Duodenal mucosa (tissue), 2 donors: Measurements from ENCODE around the gene DHRS11.
A peak's percentile ranks its signal among the peaks of the same experiment; 100 is the strongest.

Experiments
- H3K27ac ChIP-seq: one replicate; pipeline ENCODE4 v1.7.0; 2013; ENCODE audit warnings: low read depth, low read length
- H3K27me3 ChIP-seq, 2 donors: one replicate each; pipeline ENCODE4 v1.7.0; 2013; ENCODE audit warnings: low read length in 2 of 2, control low read depth in 1 of 2; ENCODE audit not compliant: insufficient read depth in 2 of 2, control insufficient read depth in 1 of 2
- H3K36me3 ChIP-seq, 2 donors: one replicate each; pipeline ENCODE4 v1.7.0; 2013; ENCODE audit warnings: low read length in 2 of 2, control low read depth in 1 of 2; ENCODE audit not compliant: insufficient read depth in 2 of 2, control insufficient read depth in 1 of 2
- H3K4me1 ChIP-seq, 2 donors: one replicate each; pipeline ENCODE4 v1.7.0; 2013; ENCODE audit warnings: low read length in 2 of 2, control low read depth in 1 of 2; ENCODE audit not compliant: insufficient read depth in 2 of 2, control insufficient read depth in 1 of 2
- H3K4me3 ChIP-seq, 2 donors: one replicate each; pipeline ENCODE4 v1.7.0; 2013; ENCODE audit warnings: low read length in 2 of 2, low read depth in 1 of 2
- H3K9ac ChIP-seq, 2 donors: one replicate each; pipeline ENCODE4 v1.7.0; 2013; ENCODE audit warnings: low read length in 2 of 2, low read depth in 1 of 2
- H3K9me3 ChIP-seq, 2 donors: one replicate each; pipeline ENCODE4 v1.7.0; 2013; ENCODE audit warnings: low read length in 2 of 2, control low read depth in 1 of 2; ENCODE audit not compliant: control insufficient read depth in 1 of 2

DHRS11 gene

GRCh38 chr17:36629252-36629847 is 37.7 kb downstream of the DHRS11 start:
- Histone ChIP-seq H3K9me3 (no peaks in the 10 kb centered on the region), H3K4me3 (no peak overlapping the region), H3K27me3 (peaks cover 2 to 4% of the 10 kb centered on the region in 2 donors), H3K27ac (no peak overlapping the region), H3K36me3 (no peaks in the 10 kb centered on the region), H3K9ac (no peak overlapping the region), H3K4me1 (no peaks in the 10 kb centered on the region)

- H3K36me3 ChIP-seq: no peaks in the 10 kb centered on the region
- H3K4me3 ChIP-seq: no peak overlapping the region
- H3K27me3 ChIP-seq: peaks cover 5 to 6% of the 10 kb centered on the region in 2 donors
- no peaks in the 10 kb centered on the region for H3K9me3 ChIP-seq
- H3K9ac ChIP-seq: no peak overlapping the region
- no peaks in the 10 kb centered on the region for H3K4me1 ChIP-seq
- no peak overlapping the region for H3K27ac ChIP-seq
Measured at GRCh38 chr17:36629970-36630502, 38.4 kb downstream of the DHRS11 start.

- H3K36me3 ChIP-seq: no peaks in the 10 kb centered on the region
- no peak overlapping the region for H3K27ac ChIP-seq
- no peaks in the 10 kb centered on the region for H3K4me1 ChIP-seq
- no peaks in the 10 kb centered on the region for H3K9me3 ChIP-seq
- no peak overlapping the region for H3K9ac ChIP-seq
- H3K27me3 ChIP-seq: peaks cover 6 to 8% of the 10 kb centered on the region in 2 donors
- no peak overlapping the region for H3K4me3 ChIP-seq
Measured at GRCh38 chr17:36631022-36631421, 39.3 kb downstream of the DHRS11 start.

GRCh38 chr17:36632916-36633771 is 41.5 kb downstream of the DHRS11 start:
- H3K4me3 ChIP-seq: no peak overlapping the region
- H3K9ac ChIP-seq: no peak overlapping the region
- no peaks in the 10 kb centered on the region for H3K4me1 ChIP-seq
- H3K9me3 ChIP-seq: no peaks in the 10 kb centered on the region
- no peaks in the 10 kb centered on the region for H3K36me3 ChIP-seq
- H3K27ac ChIP-seq: no peak overlapping the region
- H3K27me3 ChIP-seq: peaks cover 6 to 8% of the 10 kb centered on the region in 2 donors

- H3K4me3 ChIP-seq: no peak overlapping the region
- H3K9ac ChIP-seq: no peak overlapping the region
- peaks cover 8 to 9% of the 10 kb centered on the region in 2 donors for H3K4me1 ChIP-seq
- no peak overlapping the region for H3K27ac ChIP-seq
- no peaks in the 10 kb centered on the region for H3K36me3 ChIP-seq
- peaks cover 53 to 55% of the 10 kb centered on the region in 2 donors for H3K27me3 ChIP-seq
- no peaks in the 10 kb centered on the region for H3K9me3 ChIP-seq
Measured at GRCh38 chr17:36640346-36640745, 48.7 kb downstream of the DHRS11 start.

- H3K9ac ChIP-seq: no peak overlapping the region
- H3K9me3 ChIP-seq: no peaks in the 10 kb centered on the region
- peaks cover 53 to 55% of the 10 kb centered on the region in 2 donors for H3K27me3 ChIP-seq
- H3K27ac ChIP-seq: no peak overlapping the region
- H3K4me3 ChIP-seq: no peak overlapping the region
- H3K4me1 ChIP-seq: peaks cover 8 to 9% of the 10 kb centered on the region in 2 donors
- H3K36me3 ChIP-seq: no peaks in the 10 kb centered on the region
Measured at GRCh38 chr17:36640836-36641235, 49.2 kb downstream of the DHRS11 start.

GRCh38 chr17:36641331-36641876 is 49.7 kb downstream of the DHRS11 start:
- Histone ChIP-seq H3K9ac (no peak overlapping the region), H3K27me3 (peaks cover 56 to 60% of the 10 kb centered on the region in 2 donors), H3K9me3 (no peaks in the 10 kb centered on the region), H3K4me1 (peaks cover 8 to 9% of the 10 kb centered on the region in 2 donors), H3K27ac (no peak overlapping the region), H3K4me3 (peak overlapping the region; percentile 57 to 62), H3K36me3 (no peaks in the 10 kb centered on the region)

GRCh38 chr17:36641877-36642845 is 50.5 kb downstream of the DHRS11 start:
- H3K27ac ChIP-seq: no peak overlapping the region
- peaks cover 57 to 60% of the 10 kb centered on the region in 2 donors for H3K27me3 ChIP-seq
- peaks cover 8 to 9% of the 10 kb centered on the region in 2 donors for H3K4me1 ChIP-seq
- H3K9ac ChIP-seq: no peak overlapping the region
- no peaks in the 10 kb centered on the region for H3K9me3 ChIP-seq
- H3K36me3 ChIP-seq: no peaks in the 10 kb centered on the region
- H3K4me3 ChIP-seq: peak overlapping the region; percentile 57 to 62

GRCh38 chr17:36643086-36643685 is 51.5 kb downstream of the DHRS11 start:
- Histone ChIP-seq H3K27ac (no peak overlapping the region), H3K27me3 (peaks cover 60 to 61% of the 10 kb centered on the region in 2 donors), H3K9me3 (no peaks in the 10 kb centered on the region), H3K4me1 (peaks cover 8 to 9% of the 10 kb centered on the region in 2 donors), H3K36me3 (no peaks in the 10 kb centered on the region), H3K4me3 (no peak overlapping the region), H3K9ac (no peak overlapping the region)
